ENCODE results near the gene SULT1A1.

SULT1A1 gene

GRCh38 chr16:28561557-28562187 lies 48.2 kb downstream of the SULT1A1 start:
- DNase-seq (ENCODE audit: low read depth in 4 of 4, low spot score in 1 of 4): no peak

GRCh38 chr16:28558456-28558855 lies 51.4 kb downstream of the SULT1A1 start:
- no peak for DNase-seq (ENCODE audit: low read depth in 4 of 4, low spot score in 1 of 4)

DNA sequence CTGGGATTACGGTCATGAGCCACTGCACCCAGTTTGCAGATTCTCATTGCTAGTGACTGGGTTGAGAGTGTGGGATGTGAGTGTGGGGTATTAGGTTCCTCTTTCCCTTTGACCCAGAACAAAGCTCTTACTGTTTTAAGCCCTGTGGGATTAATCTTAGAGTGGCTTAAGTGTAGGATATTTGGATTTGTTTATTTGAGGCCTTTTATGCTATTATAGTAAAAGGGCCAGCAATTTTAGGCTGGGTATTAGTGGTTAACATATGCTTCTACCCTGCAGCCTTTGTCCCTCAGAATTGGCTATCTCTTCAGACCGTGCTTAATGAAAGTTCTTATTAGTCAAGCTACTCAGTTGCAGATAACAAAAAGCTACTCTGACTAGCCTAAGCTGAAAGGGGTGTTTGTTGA lies 52.9 kb downstream of the SULT1A1 start:
- DNase-seq (ENCODE audit: low read depth in 4 of 4, low spot score in 1 of 4): no peak

DNA sequence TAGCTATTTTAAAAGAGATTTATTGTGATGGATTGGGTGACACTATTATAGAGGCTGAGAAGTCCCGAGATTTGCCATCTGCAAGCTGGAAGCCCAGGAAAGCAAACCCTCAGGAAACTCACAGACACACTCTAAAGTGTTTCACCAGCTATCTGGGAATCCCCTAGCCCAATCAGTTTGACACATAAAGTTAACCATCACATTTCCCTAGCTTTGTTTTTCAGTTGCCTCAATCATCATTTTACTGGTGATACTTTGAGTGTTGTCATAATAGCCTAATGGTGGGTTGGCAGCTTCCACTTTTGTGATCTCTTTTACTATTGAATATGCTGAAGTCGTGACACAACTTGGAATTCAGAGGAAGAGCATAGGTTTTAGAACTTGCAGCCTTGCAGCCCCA lies 54.3 kb downstream of the SULT1A1 start:
- DNase-seq (ENCODE audit: low read depth in 4 of 4, low spot score in 1 of 4): no peak

All from stimulated activated CD4-positive, alpha-beta T cell treated with anti-CD3 and anti-CD28 coated beads, Interleukin-1b, Interleukin-23, amount 100 ng/mL, for 24 hours (primary cell).